ENCODE measurements around the gene HSPB9.

HSPB9 gene

GRCh38 chr17:42112552-42113176, 9.9 kb upstream of the HSPB9 start, which contains the start of gene DHX58:
TSS of gene DHX58 (minus strand) at chr17:42112714. CDS start at chr17:42111892, 822 bp downstream.
- TF ChIP-seq POU6F1 (CRISPR knock-in tag; IDR thresholded peaks at IDR 0.05; ENCODE audit: borderline replicate concordance, low read depth) = no peak
- TF ChIP-seq ZC3H10 (CRISPR knock-in tag; IDR thresholded peaks at IDR 0.05) = no peak
- TF ChIP-seq OSR1 (CRISPR knock-in tag; IDR thresholded peaks at IDR 0.05) = no peak
- TF ChIP-seq ISL1 (CRISPR knock-in tag; IDR thresholded peaks at IDR 0.05) = no peak
- TF ChIP-seq ZFP30 (CRISPR knock-in tag; IDR thresholded peaks at IDR 0.05) = no peak
- TF ChIP-seq ZNF8 (CRISPR knock-in tag; IDR thresholded peaks at IDR 0.05) = no peak
- no peak for TF ChIP-seq CSRNP3 (CRISPR knock-in tag; IDR thresholded peaks at IDR 0.05)
- no peak for TF ChIP-seq GLIS3 (CRISPR knock-in tag; IDR thresholded peaks at IDR 0.05)
- TF ChIP-seq ZNF70 (CRISPR knock-in tag; IDR thresholded peaks at IDR 0.05) = no peak
- TF ChIP-seq BACH2 (CRISPR knock-in tag; IDR thresholded peaks at IDR 0.05; ENCODE audit: borderline replicate concordance) = no peak
- TF ChIP-seq RARB (CRISPR knock-in tag; IDR thresholded peaks at IDR 0.05) = no peak
- TF ChIP-seq TSHZ2 (CRISPR knock-in tag; IDR thresholded peaks at IDR 0.05) = no peak
- TF ChIP-seq TOX (CRISPR knock-in tag; IDR thresholded peaks at IDR 0.05; ENCODE audit: borderline replicate concordance) = no peak
- no peak for TF ChIP-seq TCF4 (CRISPR knock-in tag; IDR thresholded peaks at IDR 0.05; ENCODE audit: borderline replicate concordance)
- TF ChIP-seq ESRRG (CRISPR knock-in tag; IDR thresholded peaks at IDR 0.05) = no peak
- TF ChIP-seq ZNF565 (CRISPR knock-in tag; conservative IDR thresholded peaks at IDR 0.05; ENCODE audit: low read depth) = no peak
- ATAC-seq = peak; percentile 60

- TF ChIP-seq ESRRG (CRISPR knock-in tag; IDR thresholded peaks at IDR 0.05) (no peak), CSDC2 (CRISPR knock-in tag; IDR thresholded peaks at IDR 0.05) (no peak), PATZ1 (CRISPR knock-in tag; IDR thresholded peaks at IDR 0.05; ENCODE audit: borderline replicate concordance) (no peak), TSHZ2 (CRISPR knock-in tag; IDR thresholded peaks at IDR 0.05) (no peak), PPARA (CRISPR knock-in tag; IDR thresholded peaks at IDR 0.05; ENCODE audit: borderline replicate concordance) (no peak), SNAI2 (CRISPR knock-in tag; IDR thresholded peaks at IDR 0.05) (no peak), GLIS3 (CRISPR knock-in tag; IDR thresholded peaks at IDR 0.05) (no peak), ZNF70 (CRISPR knock-in tag; IDR thresholded peaks at IDR 0.05) (no peak), CSRNP3 (CRISPR knock-in tag; IDR thresholded peaks at IDR 0.05) (no peak)
- ATAC-seq = no peak
These were observed 9.1 kb upstream of the HSPB9 start for GRCh38 chr17:42113293-42114069.
